Astrocyte of the cerebellum (primary cell): Measurements from ENCODE around the gene ITK.

Experiments used
- DNase-seq: peaks from one replicate; pipeline ENCODE4 v3.0.0-alpha.2; 2011; ENCODE audit warnings: low read depth
- H3K4me3 ChIP-seq: 2 replicates; pipeline ENCODE4 v1.5.1; 2011; ENCODE audit warnings: mild to moderate bottlenecking, low read depth, low read length, moderate library complexity
- CTCF ChIP-seq: IDR thresholded peaks from 2 replicates; pipeline ENCODE4 v1.5.1; 2012; ENCODE audit warnings: low read length, low read depth, moderate library complexity, mild to moderate bottlenecking; ENCODE audit errors: missing control alignments
- in situ Hi-C: cut with HindIII; loops from 2 replicates; pipeline ENCODE4 v1.10.0; 2017; ENCODE audit warnings: low sequenced_read_pairs

The ITK gene

GRCh38 chr5:157222506-157223230, 42.0 kb downstream of the ITK start:
- H3K4me3 ChIP-seq: no peak overlapping the region
- DNase-seq: peak; percentile 57
- no peak for TF ChIP-seq CTCF
- in situ Hi-C loops: no loop called here

- no peak for TF ChIP-seq CTCF
- in situ Hi-C loops: no loop called here
- DNase-seq: no peak
- H3K4me3 ChIP-seq: no peak overlapping the region
Measured at GRCh38 chr5:157225469-157226422, 45.1 kb downstream of the ITK start.

- in situ Hi-C loops: no loop called here
- no peak for DNase-seq
- no peak overlapping the region for H3K4me3 ChIP-seq
- TF ChIP-seq CTCF: no peak
Measured at GRCh38 chr5:157230610-157231009, 50.0 kb downstream of the ITK start.

GRCh38 chr5:157232706-157233105, 52.1 kb downstream of the ITK start:
- H3K4me3 ChIP-seq: no peak overlapping the region
- TF ChIP-seq CTCF: no peak
- DNase-seq: no peak
- in situ Hi-C loops: no loop called here

- TF ChIP-seq CTCF: no peak
- in situ Hi-C loops: no loop called here
- DNase-seq: no peak
- no peak overlapping the region for H3K4me3 ChIP-seq
Measured at GRCh38 chr5:157233515-157233914, 52.9 kb downstream of the ITK start.

- DNase-seq: no peak
- H3K4me3 ChIP-seq: no peak overlapping the region
- no peak for TF ChIP-seq CTCF
- in situ Hi-C loops: no loop called here
Measured at GRCh38 chr5:157236423-157236822, 55.8 kb downstream of the ITK start.
